IMR-90 (cell line): ENCODE results near the gene ZNF524. TPM values are rescaled to one million over a fixed set of nuclear protein-coding genes. Genes with fewer than 3 reads are reported as not detected.

Experiments
- BHLHE40 ChIP-seq: fragments of 150-350 bp; IDR thresholded peaks from 2 replicates; pipeline ENCODE4 v1.6.1; 2016; ENCODE audit warnings: mild to moderate bottlenecking, low read depth, low read length
- MAFK ChIP-seq: IDR thresholded peaks from 2 replicates; pipeline ENCODE4 v1.6.1; 2012; ENCODE audit warnings: low read depth, low read length, improper control_type of control experiment
- MXI1 ChIP-seq: IDR thresholded peaks from 2 replicates; pipeline ENCODE4 v1.6.1; 2012; ENCODE audit warnings: low read depth, mild to moderate bottlenecking, low read length, moderate library complexity, borderline replicate concordance
- polyA plus RNA-seq, 3 experiments: library from polyadenylated mRNA; depleted of rRNA; stranded (reverse); fragments of >200 nt; gene quantifications; 2 replicates each; pipeline ENCODE4 v1.2.3, GENCODE V29; 2012; ENCODE audit warnings: low replicate concordance in 1 of 3
- total RNA-seq: library from RNA; depleted of rRNA; stranded (reverse); fragments of >200 nt; gene quantifications from 2 replicates; pipeline ENCODE4 v1.2.3, GENCODE V29; 2012
- TF ChIP-seq, protein P1 (sequence below): fragments of 150-350 bp; IDR thresholded peaks from 2 replicates; pipeline ENCODE4 v1.6.1; 2016; ENCODE audit warnings: low read depth, mild to moderate bottlenecking, low read length, moderate library complexity, borderline replicate concordance

ZNF524 gene
- total and polyA plus RNA-seq, 2 of the 4 experiments (the other 2 are of a cell fraction) = 2.3 to 6.6 TPM

DNA sequence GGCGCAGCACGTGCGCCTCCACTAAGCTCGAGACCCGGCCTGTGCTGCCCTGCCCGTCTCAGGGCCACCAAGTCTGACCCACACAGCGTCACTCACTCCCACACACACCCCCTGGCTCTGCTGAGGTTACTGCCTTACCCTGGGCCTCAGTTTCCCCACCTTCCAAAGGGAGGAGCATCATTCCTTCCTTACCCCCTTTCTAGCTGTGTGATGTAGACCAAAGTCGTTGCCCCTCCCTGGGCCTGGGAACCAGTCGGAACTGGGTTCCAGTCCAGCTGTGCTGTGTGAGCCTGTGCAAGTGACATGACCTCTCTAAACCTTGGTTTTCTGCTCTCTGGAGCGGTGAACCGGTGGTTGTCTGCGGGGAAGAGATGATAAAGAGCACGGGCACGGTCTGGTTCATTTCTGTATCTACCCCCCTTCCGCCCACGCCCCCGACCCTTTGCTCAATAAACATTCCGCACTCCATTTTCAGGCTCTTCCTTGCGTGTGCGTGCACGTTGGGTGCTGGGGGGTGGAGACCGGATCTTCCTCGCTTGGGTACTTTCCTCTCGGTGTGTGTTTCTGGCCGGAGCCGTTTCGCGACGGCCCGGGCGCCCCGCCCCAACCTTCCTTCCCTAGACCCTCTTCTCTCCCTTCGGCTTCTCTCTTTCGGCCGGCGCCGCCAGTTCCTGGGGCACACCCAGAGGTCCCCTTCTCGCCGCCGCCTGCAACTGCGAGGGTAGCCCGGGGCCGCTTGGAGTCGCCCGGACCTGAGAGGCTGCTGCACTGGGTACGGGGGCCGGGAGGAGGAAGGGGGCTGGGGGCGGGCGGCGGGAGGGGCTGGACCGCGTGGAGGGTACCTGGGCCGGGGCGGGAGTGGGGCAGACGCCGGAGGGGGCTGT lies 43.2 kb downstream of the ZNF524 start, which contains the start of gene ZNF581 (continued):
- TF ChIP-seq, protein P1, sequence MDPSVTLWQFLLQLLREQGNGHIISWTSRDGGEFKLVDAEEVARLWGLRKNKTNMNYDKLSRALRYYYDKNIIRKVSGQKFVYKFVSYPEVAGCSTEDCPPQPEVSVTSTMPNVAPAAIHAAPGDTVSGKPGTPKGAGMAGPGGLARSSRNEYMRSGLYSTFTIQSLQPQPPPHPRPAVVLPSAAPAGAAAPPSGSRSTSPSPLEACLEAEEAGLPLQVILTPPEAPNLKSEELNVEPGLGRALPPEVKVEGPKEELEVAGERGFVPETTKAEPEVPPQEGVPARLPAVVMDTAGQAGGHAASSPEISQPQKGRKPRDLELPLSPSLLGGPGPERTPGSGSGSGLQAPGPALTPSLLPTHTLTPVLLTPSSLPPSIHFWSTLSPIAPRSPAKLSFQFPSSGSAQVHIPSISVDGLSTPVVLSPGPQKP = no peak
- TF ChIP-seq MXI1 (peak; percentile 90), BHLHE40 (peak; percentile 63; the same call in 1 of the 2 replicates), MAFK (no peak)
